ENCODE results near the gene GTF2A1L. TPM values are rescaled to one million over a fixed set of nuclear protein-coding genes. Genes with fewer than 3 reads are reported as not detected.

GTF2A1L gene
- total and polyA plus RNA-seq, 10 of the 15 experiments (the other 5 are each of a cell fraction or from before 2014, with no cell fraction given) = not detected

- TF ChIP-seq HSF1 (IDR thresholded peaks at IDR 0.05; ENCODE audit: low read depth, low read length) = no peak
These were observed 97.6 kb downstream of the GTF2A1L start (continued) for GRCh38 chr2:48715042-48715899.

- in situ Hi-C loops (cut with MboI) = no loop called here
- DNase-seq (ENCODE audit: low read depth, low spot score) (no peak), ATAC-seq (no peak)
These were observed 98.3 kb downstream of the GTF2A1L start for GRCh38 chr2:48715956-48716355.

GRCh38 chr2:48717846-48718245 lies 100.2 kb downstream of the GTF2A1L start:
- Histone ChIP-seq H2AFZ (ENCODE audit: control insufficient read depth, low read depth, low read length) (no peak overlapping the region), H3K79me2 (ENCODE audit: control insufficient read depth, insufficient read depth, low read length) (no peaks in the 10 kb centered on the region), H3K36me3 (ENCODE audit: control insufficient read depth in 2 of 2, insufficient read depth in 2 of 2, low read length in 1 of 2) (no peaks in the 10 kb centered on the region), H3K4me2 (ENCODE audit: control insufficient read depth, insufficient read depth) (no peak overlapping the region), H3K27ac (ENCODE audit: control insufficient read depth, insufficient read depth) (no peak overlapping the region), H3K9me3 (replicated peaks; ENCODE audit: control insufficient read depth, insufficient read depth, low read length) (no peaks in the 10 kb centered on the region), H3K27me3 (replicated peaks in 1 of 2; ENCODE audit: control insufficient read depth in 2 of 2, insufficient read depth in 2 of 2, low read length in 1 of 2) (no peaks in the 10 kb centered on the region), H3K4me1 (ENCODE audit: control insufficient read depth, insufficient read depth, low read length) (no peaks in the 10 kb centered on the region), H3K4me3 (no peak overlapping the region), H4K20me1 (ENCODE audit: control insufficient read depth, insufficient read depth) (no peaks in the 10 kb centered on the region), H3K9ac (ENCODE audit: control insufficient read depth, insufficient read depth, low read length) (no peak overlapping the region)
- ATAC-seq (no peak), DNase-seq (ENCODE audit: low read depth, low spot score) (no peak), FAIRE-seq (no peak)
- RAD21 ChIA-PET (ENCODE audit: unreplicated experiment) = no interaction called here
- SMC1A ChIA-PET (ENCODE audit: uncharacterized antibody, unreplicated experiment) = interaction anchor here (0.7 kb wide), 1 partner anchor 92 kb away, joined by 3 read pairs; no protein-coding TSS in a partner anchor
- in situ Hi-C loops (cut with MboI) (no loop called here), intact Hi-C loops (cut with micrococcal nuclease; ENCODE audit: unreplicated experiment) (no loop called here)
- CTCF ChIA-PET = no interaction called here
- BruUV-seq (replicated peaks) = no TSS peak
- POLR2A ChIA-PET = no interaction called here
- WGBS (ENCODE audit: insufficient coverage, insufficient replicate concordance, low lambda C conversion rate, missing lambda C conversion rate) = 6% methylated on average over 3 of the region's 3 CpGs
- TF ChIP-seq KAT2A (conservative IDR thresholded peaks at IDR 0.05; ENCODE audit: control insufficient read depth, low read depth, low read length) (no peak), MEF2B (IDR thresholded peaks at IDR 0.05; ENCODE audit: partially characterized antibody, poor library complexity, severe bottlenecking) (no peak), SPI1 (IDR thresholded peaks at IDR 0.05; ENCODE audit: borderline replicate concordance, insufficient read depth, low read depth, low read length) (no peak), PAX8 (IDR thresholded peaks at IDR 0.05) (no peak), FOXM1 (IDR thresholded peaks at IDR 0.05; ENCODE audit: low read depth, low read length) (no peak), MYC (IDR thresholded peaks at IDR 0.05; ENCODE audit: insufficient read depth, insufficient read length, insufficient replicate concordance, low read length, severe bottlenecking) (no peak), CHD2 (IDR thresholded peaks at IDR 0.05; ENCODE audit: borderline replicate concordance, low read depth, low read length) (no peak), RFX5 (IDR thresholded peaks at IDR 0.05; ENCODE audit: low read depth, low read length) (no peak), SMAD5 (IDR thresholded peaks at IDR 0.05; ENCODE audit: low read depth) (no peak), RELB (IDR thresholded peaks at IDR 0.05; ENCODE audit: low read depth) (no peak)

More at GRCh38 chr2:48715956-48716355, 98.3 kb downstream of the GTF2A1L start:
- H3K27ac ChIP-seq (ENCODE audit: control insufficient read depth, insufficient read depth) = no peak overlapping the region
- H3K9me3 ChIP-seq (replicated peaks; ENCODE audit: control insufficient read depth, insufficient read depth, low read length) = no peaks in the 10 kb centered on the region
- ChIA-PET POLR2A (no interaction called here), RAD21 (ENCODE audit: unreplicated experiment) (no interaction called here), SMC1A (ENCODE audit: uncharacterized antibody, unreplicated experiment) (no interaction called here), CTCF (interaction anchor here (0.7 kb wide), 1 partner anchor 1967 kb away, joined by 3 read pairs; no protein-coding TSS in a partner anchor)
- no peak for TF ChIP-seq EGR1 (IDR thresholded peaks at IDR 0.05; ENCODE audit: borderline replicate concordance in 1 of 2, low read depth in 2 of 2, low read length in 2 of 2)
- no peak overlapping the region for H2AFZ ChIP-seq (ENCODE audit: control insufficient read depth, low read depth, low read length)
- no peaks in the 10 kb centered on the region for H3K36me3 ChIP-seq (ENCODE audit: control insufficient read depth in 2 of 2, insufficient read depth in 2 of 2, low read length in 1 of 2)
- no peaks in the 10 kb centered on the region for H3K4me1 ChIP-seq (ENCODE audit: control insufficient read depth, insufficient read depth, low read length)
- intact Hi-C loops (cut with micrococcal nuclease; ENCODE audit: unreplicated experiment) = no loop called here
- no peak overlapping the region for H3K9ac ChIP-seq (ENCODE audit: control insufficient read depth, insufficient read depth, low read length)
- H4K20me1 ChIP-seq (ENCODE audit: control insufficient read depth, insufficient read depth) = no peaks in the 10 kb centered on the region
- WGBS (ENCODE audit: insufficient coverage, insufficient replicate concordance, low lambda C conversion rate, missing lambda C conversion rate) = 0% methylated on average over 1 of the region's 1 CpG
- H3K4me2 ChIP-seq (ENCODE audit: control insufficient read depth, insufficient read depth) = no peak overlapping the region
- no peak for FAIRE-seq
- no peaks in the 10 kb centered on the region for H3K79me2 ChIP-seq (ENCODE audit: control insufficient read depth, insufficient read depth, low read length)
- BruUV-seq (replicated peaks) = no TSS peak
- H3K4me3 ChIP-seq = no peak overlapping the region
- no peaks in the 10 kb centered on the region for H3K27me3 ChIP-seq (replicated peaks in 1 of 2; ENCODE audit: control insufficient read depth in 2 of 2, insufficient read depth in 2 of 2, low read length in 1 of 2)
